Panc1 (cell line): Measurements from ENCODE around the gene RNF224. TPM values are rescaled to one million over a fixed set of nuclear protein-coding genes. Genes with fewer than 3 reads are reported as not detected.

ENCODE experiments used
- ATAC-seq: fragments of 200-7000 bp; cut with Tn5 transposase; 2 replicates; pipeline ENCODE4 v1.9.1; 2020; ENCODE audit warnings: mild to moderate bottlenecking, moderate library complexity
- BruUV-seq: library from RNA; stranded (reverse); fragments of 400-500 nt; replicated peaks from 2 replicates; lab custom pipeline; 2021; lab: Mats Ljungman, UMichigan
- CTCF ChIA-PET: fragments of 300-600 bp; sonication (Branson Sonifier 250); formaldehyde crosslinking; loops from one replicate; lab custom pipeline; 2022; ENCODE audit warnings: antibody characterized with exemption; lab: Charles Lee
- POLR2A ChIA-PET: fragments of 300-600 bp; sonication (Branson Sonifier 250); formaldehyde crosslinking; loops from one replicate; lab custom pipeline; 2022; ENCODE audit warnings: antibody characterized with exemption; lab: Charles Lee
- DNase-seq: peaks from one replicate; pipeline ENCODE4 v3.0.0-alpha.2; 2010; ENCODE audit warnings: low read depth, low spot score
- H3K27ac ChIP-seq: 2 replicates; pipeline ENCODE4 v1.5.1; 2011; ENCODE audit warnings: mild to moderate bottlenecking, low read length, inconsistent platforms
- H3K27me3 ChIP-seq: fragments of 200-500 bp; sonication (Bioruptor generic); 2 replicates; pipeline ENCODE4 v1.6.0; 2014; ENCODE audit warnings: low read length, inconsistent platforms; ENCODE audit not compliant: control insufficient read depth, insufficient read depth
- H3K36me3 ChIP-seq: fragments of 200-500 bp; sonication (Bioruptor generic); 2 replicates; pipeline ENCODE4 v1.5.1; 2014; ENCODE audit warnings: inconsistent platforms, mild to moderate bottlenecking, low read length, moderate library complexity; ENCODE audit not compliant: control insufficient read depth, insufficient read depth
- H3K4me1 ChIP-seq: 2 replicates; pipeline ENCODE4 v1.5.1; 2011; ENCODE audit warnings: inconsistent platforms, mild to moderate bottlenecking, low read length, moderate library complexity; ENCODE audit not compliant: control insufficient read depth, insufficient read depth
- H3K4me3 ChIP-seq, 2 experiments: 2 replicates each; pipeline ENCODE4 v1.5.1; 2011 to 2012; ENCODE audit warnings: low read depth in 2 of 2, low read length in 2 of 2, mild to moderate bottlenecking in 2 of 2, inconsistent platforms in 1 of 2, moderate library complexity in 1 of 2
- H3K9me3 ChIP-seq: fragments of 200-500 bp; sonication (Bioruptor generic); 2 replicates; pipeline ENCODE4 v1.5.1; 2014; ENCODE audit warnings: low read depth, mild to moderate bottlenecking, inconsistent platforms, low read length, moderate library complexity; ENCODE audit not compliant: control insufficient read depth, insufficient read depth
- POLR2AphosphoS5 ChIP-seq: IDR thresholded peaks from 2 replicates; pipeline ENCODE4 v1.6.1; 2012; ENCODE audit warnings: mild to moderate bottlenecking, low read depth, low read length, moderate library complexity
- SIN3A ChIP-seq: IDR thresholded peaks from 2 replicates; pipeline ENCODE4 v1.6.1; 2012; ENCODE audit warnings: low read depth, mild to moderate bottlenecking, low read length, moderate library complexity, borderline replicate concordance; ENCODE audit not compliant: insufficient read depth
- TCF7L2 ChIP-seq: IDR thresholded peaks from 2 replicates; pipeline ENCODE4 v1.6.1; 2011; ENCODE audit warnings: mild to moderate bottlenecking, low read depth, low read length, inconsistent platforms
- in situ Hi-C: cut with HindIII; loops from 2 replicates; pipeline ENCODE4 v1.10.0; 2016; ENCODE audit warnings: low sequenced_read_pairs, low pct_unique_long_range_greater_than_20kb
- intact Hi-C: fragments of 100-400 bp; cut with micrococcal nuclease; formaldehyde crosslinking; loops from one replicate; pipeline ENCODE4 v1.10.0; 2022; ENCODE audit not compliant: unreplicated experiment
- total RNA-seq: library from RNA; stranded (reverse); gene quantifications from one replicate; pipeline ENCODE4 v1.2.1, GENCODE V29; 2021; ENCODE audit not compliant: unreplicated experiment
- TF ChIP-seq, protein P1 (sequence below), 2 experiments: IDR thresholded peaks; 2 replicates each; pipeline ENCODE4 v1.6.1; 2011 to 2012; ENCODE audit warnings: low read depth in 2 of 2, control low read depth in 1 of 2, low read length in 1 of 2, mild to moderate bottlenecking in 1 of 2, moderate library complexity in 1 of 2; ENCODE audit not compliant: insufficient read depth in 1 of 2
- TF ChIP-seq, protein P2 (sequence below): fragments of 450-650 bp; IDR thresholded peaks from 2 replicates; pipeline ENCODE4 v1.5.1; 2017; ENCODE audit warnings: mild to moderate bottlenecking

Gene RNF224
- total RNA-seq, 1 experiment from 2014 or later, result 0.15 TPM

GRCh38 chr9:137190315-137190856 lies 36.9 kb upstream of the RNF224 start:
- ChIA-PET POLR2A (interaction anchor here (0.5 to 0.7 kb wide), 2 partner anchors 11 to 16 kb away, joined by 3 to 4 read pairs; no protein-coding TSS in a partner anchor), CTCF (interaction anchor here (0.5 to 0.7 kb wide), 3 partner anchors 22 to 67 kb away, joined by 5 to 10 read pairs (median 5); no protein-coding TSS in a partner anchor)
- H3K27ac ChIP-seq, result no peak overlapping the region
- intact Hi-C loops (no loop called here), in situ Hi-C loops (no loop called here)
- no peaks in the 10 kb centered on the region; the same call in 1 of the 2 replicates for H3K36me3 ChIP-seq
- peak; percentile 36; the same call in 1 of the 2 replicates for ATAC-seq
- H3K4me3 ChIP-seq, result no peak overlapping the region
- peaks cover 37% of the 10 kb centered on the region for H3K4me1 ChIP-seq
- no peaks in the 10 kb centered on the region for H3K27me3 ChIP-seq
- no peak for DNase-seq
- no TSS peak for BruUV-seq
- H3K9me3 ChIP-seq, result no peaks in the 10 kb centered on the region
- TF ChIP-seq, protein P1, sequence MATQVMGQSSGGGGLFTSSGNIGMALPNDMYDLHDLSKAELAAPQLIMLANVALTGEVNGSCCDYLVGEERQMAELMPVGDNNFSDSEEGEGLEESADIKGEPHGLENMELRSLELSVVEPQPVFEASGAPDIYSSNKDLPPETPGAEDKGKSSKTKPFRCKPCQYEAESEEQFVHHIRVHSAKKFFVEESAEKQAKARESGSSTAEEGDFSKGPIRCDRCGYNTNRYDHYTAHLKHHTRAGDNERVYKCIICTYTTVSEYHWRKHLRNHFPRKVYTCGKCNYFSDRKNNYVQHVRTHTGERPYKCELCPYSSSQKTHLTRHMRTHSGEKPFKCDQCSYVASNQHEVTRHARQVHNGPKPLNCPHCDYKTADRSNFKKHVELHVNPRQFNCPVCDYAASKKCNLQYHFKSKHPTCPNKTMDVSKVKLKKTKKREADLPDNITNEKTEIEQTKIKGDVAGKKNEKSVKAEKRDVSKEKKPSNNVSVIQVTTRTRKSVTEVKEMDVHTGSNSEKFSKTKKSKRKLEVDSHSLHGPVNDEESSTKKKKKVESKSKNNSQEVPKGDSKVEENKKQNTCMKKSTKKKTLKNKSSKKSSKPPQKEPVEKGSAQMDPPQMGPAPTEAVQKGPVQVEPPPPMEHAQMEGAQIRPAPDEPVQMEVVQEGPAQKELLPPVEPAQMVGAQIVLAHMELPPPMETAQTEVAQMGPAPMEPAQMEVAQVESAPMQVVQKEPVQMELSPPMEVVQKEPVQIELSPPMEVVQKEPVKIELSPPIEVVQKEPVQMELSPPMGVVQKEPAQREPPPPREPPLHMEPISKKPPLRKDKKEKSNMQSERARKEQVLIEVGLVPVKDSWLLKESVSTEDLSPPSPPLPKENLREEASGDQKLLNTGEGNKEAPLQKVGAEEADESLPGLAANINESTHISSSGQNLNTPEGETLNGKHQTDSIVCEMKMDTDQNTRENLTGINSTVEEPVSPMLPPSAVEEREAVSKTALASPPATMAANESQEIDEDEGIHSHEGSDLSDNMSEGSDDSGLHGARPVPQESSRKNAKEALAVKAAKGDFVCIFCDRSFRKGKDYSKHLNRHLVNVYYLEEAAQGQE (IDR thresholded peaks at IDR 0.05; ENCODE audit: insufficient read depth in 1 of 2, low read depth in 2 of 2, low read length in 1 of 2), result no peak
- TF ChIP-seq, protein P2, sequence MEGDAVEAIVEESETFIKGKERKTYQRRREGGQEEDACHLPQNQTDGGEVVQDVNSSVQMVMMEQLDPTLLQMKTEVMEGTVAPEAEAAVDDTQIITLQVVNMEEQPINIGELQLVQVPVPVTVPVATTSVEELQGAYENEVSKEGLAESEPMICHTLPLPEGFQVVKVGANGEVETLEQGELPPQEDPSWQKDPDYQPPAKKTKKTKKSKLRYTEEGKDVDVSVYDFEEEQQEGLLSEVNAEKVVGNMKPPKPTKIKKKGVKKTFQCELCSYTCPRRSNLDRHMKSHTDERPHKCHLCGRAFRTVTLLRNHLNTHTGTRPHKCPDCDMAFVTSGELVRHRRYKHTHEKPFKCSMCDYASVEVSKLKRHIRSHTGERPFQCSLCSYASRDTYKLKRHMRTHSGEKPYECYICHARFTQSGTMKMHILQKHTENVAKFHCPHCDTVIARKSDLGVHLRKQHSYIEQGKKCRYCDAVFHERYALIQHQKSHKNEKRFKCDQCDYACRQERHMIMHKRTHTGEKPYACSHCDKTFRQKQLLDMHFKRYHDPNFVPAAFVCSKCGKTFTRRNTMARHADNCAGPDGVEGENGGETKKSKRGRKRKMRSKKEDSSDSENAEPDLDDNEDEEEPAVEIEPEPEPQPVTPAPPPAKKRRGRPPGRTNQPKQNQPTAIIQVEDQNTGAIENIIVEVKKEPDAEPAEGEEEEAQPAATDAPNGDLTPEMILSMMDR, result peak; percentile 52; the same call in 1 of the 2 replicates

DNA sequence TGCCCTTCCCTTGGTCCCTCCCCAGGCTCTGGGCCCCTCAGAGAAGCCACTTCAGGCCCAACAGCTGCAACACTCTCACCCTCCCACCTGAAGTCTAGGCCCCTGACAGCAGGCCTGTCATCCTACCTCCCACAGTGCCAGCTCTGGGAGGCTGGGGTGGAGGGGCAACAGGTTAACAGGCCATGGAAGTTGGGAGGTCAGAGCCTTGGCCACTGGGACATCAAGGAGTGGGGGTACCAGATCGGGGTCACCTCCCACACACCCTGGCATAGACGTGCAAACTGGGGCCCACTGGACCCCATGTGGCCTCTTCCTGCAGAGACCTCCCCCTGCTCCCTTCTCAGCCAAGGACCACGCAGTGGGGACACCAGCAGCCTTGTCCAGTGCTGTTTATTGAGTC lies 36.1 kb upstream of the RNF224 start:
- H3K36me3 ChIP-seq, result no peaks in the 10 kb centered on the region; the same call in 1 of the 2 replicates
- no peaks in the 10 kb centered on the region for H3K27me3 ChIP-seq
- H3K4me1 ChIP-seq, result peaks cover 41% of the 10 kb centered on the region
- no peaks in the 10 kb centered on the region for H3K9me3 ChIP-seq
- ChIA-PET CTCF (interaction anchor here (0.7 kb wide), 1 partner anchor 28 kb away, joined by 5 read pairs; no protein-coding TSS in a partner anchor), POLR2A (interaction anchor here (0.7 kb wide), 1 partner anchor 127 kb away, joined by 5 read pairs; no protein-coding TSS in a partner anchor)
- in situ Hi-C loops, result no loop called here
- ATAC-seq (no peak), DNase-seq (no peak)
- H3K27ac ChIP-seq, result no peak overlapping the region
- intact Hi-C loops, result no loop called here
- no peak overlapping the region for H3K4me3 ChIP-seq
- BruUV-seq, result no TSS peak
- TF ChIP-seq, protein P2, result no peak
- TF ChIP-seq SIN3A (no peak), POLR2AphosphoS5 (no peak), TCF7L2 (no peak)
- TF ChIP-seq, protein P1 (IDR thresholded peaks at IDR 0.05; ENCODE audit: insufficient read depth in 1 of 2, low read depth in 2 of 2, low read length in 1 of 2), result no peak
